G401.6 (cell line): ENCODE measurements around the gene CYTH3.
"Not testable (repeated sequence)": the region's sequence is repeated elsewhere in the genome, so short reads cannot be mapped to it uniquely, and the experiment has no call there.

ENCODE experiments used
- FAIRE-seq: peaks from 2 replicates; lab custom pipeline; 2012; peaks lifted over from hg19 to GRCh38; lab: Jason Lieb, UNC

CYTH3 gene, protein sequence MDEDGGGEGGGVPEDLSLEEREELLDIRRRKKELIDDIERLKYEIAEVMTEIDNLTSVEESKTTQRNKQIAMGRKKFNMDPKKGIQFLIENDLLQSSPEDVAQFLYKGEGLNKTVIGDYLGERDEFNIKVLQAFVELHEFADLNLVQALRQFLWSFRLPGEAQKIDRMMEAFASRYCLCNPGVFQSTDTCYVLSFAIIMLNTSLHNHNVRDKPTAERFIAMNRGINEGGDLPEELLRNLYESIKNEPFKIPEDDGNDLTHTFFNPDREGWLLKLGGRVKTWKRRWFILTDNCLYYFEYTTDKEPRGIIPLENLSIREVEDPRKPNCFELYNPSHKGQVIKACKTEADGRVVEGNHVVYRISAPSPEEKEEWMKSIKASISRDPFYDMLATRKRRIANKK

DNA sequence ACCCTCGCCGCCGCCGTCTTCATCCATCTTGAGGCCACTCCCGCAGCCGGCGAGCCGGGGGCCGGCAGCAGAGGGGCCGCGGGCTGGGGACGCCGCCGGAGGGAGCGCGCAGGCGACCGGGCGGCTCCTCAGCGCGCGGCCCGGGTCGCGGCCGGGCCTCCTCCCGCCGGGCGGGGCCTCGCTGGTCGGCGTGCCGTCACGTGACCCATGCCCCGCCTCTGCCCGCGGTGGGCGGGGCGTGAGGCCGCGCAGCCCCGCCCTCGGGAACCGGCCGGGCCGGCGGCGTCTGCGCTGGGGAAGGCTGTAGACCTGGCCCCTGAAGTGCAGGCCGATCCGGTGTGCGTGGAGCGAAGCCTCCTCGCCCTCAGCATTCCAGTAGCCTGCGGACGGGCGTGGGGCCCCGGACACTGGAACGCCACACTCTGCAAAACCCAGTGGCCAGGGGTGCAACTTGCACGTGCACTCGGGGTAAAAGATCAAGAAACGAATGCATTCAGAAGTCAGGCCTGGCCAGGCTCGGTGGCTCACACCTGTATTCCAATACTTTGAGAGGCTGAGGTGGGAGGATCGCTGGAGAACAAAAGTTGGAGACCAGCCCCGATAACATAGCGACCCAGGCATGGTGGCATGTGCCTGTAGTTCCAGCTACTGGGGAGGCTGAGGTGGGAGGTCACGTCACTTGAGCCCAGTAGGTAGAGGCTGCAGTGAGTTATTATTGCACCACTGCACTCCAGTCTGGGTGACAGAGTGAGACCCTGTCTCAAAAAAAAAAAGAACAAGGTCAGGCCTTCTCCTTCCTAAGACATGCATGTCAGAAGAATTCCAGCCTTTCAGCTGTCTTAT, at the start of gene CYTH3:
Gene CYTH3, minus strand, starts transcription at position 144 of the 843 bp plus-strand sequence. Its CDS starts 117 bp downstream, at position 27.
- no peak for FAIRE-seq

DNA sequence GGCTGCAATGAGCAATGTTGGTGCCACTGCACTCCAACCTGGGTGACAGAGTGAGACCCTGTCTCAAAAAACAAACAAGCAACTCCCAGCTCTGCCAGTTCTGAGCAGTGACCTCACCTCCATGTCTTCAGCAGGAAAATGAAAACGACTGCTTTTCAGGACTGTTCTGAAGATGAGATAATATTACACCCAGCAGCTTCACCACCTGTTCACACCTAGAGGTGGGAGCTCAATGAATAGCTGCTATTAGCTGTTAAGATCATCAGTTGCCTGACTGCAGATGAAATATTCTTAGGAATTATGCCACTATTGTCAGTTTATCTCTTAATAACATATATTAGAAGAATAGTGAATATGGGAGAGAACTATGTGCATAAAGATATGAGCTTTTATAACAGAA, 48.4 kb upstream of the CYTH3 start:
- FAIRE-seq: no peak

DNA sequence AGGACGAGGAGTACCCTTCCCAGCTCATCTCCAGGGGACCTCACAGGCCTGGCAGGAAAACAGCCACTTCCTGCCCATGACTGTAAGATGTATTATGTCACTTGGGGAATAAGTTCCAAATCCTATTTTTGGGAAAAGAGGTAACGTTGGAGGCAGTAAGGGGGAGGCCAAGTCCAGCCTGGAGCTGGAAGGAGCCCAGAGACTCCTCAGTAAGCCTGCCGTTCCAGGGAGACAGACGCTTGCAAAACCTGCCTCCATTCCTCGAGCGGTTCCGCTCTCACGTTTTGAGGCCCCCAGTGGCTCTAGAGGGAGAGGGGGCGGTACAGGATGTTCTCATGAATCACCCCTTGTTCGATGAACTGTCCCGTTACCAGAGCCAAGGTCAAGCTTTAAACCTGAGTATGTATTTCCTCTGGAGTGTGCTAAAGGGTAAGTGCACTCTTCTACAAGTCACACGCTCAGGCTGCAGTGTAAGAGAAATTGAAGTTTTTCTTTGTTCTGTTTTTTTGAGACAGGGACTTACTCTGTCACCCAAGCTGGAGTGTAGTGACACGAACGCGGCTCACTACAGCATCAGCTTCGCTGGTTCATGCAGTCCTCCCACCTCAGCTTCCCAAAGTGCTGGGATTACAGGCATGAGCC, 45.5 kb upstream of the CYTH3 start:
- no peak for FAIRE-seq

DNA sequence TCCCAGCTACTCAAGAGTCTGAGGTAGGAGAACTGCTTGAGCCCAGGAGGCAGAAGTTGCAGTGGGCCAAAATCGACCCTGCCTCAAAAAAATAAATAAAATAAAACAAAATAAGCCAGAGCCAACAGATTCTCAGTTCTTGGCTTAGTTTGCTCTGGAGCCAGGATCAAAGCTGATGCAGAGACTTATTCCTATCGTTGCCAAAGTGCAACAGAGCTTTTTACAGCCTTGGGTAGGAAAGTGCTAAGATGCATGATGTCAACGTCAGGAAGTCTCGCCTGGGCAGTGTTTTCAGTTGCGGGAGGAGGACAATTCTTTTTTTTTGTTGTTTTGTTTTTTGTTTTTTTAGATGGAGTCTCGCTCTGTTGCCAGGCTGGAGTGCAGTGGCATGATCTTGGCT, 43.8 kb upstream of the CYTH3 start:
- no peak for FAIRE-seq

DNA sequence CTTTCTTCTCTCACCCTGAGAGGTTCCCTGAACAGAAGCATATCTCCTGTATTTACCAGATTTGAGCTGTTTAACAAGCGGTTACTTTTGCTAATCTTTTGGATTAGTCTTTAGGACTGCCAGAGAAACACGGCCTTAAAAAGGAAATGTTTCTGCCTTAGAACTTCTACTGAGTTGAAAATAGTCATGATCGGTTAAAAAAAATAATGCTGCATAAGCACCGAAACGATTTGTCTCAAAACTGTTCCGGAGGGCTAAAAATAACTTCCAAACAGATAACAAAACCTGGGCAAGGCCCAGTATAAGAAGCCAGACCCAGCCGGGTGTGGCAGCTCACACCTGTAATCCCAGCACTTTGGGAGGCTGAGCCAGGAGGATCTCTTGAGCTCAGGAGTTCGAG, 43.3 kb upstream of the CYTH3 start:
- no peak for FAIRE-seq

DNA sequence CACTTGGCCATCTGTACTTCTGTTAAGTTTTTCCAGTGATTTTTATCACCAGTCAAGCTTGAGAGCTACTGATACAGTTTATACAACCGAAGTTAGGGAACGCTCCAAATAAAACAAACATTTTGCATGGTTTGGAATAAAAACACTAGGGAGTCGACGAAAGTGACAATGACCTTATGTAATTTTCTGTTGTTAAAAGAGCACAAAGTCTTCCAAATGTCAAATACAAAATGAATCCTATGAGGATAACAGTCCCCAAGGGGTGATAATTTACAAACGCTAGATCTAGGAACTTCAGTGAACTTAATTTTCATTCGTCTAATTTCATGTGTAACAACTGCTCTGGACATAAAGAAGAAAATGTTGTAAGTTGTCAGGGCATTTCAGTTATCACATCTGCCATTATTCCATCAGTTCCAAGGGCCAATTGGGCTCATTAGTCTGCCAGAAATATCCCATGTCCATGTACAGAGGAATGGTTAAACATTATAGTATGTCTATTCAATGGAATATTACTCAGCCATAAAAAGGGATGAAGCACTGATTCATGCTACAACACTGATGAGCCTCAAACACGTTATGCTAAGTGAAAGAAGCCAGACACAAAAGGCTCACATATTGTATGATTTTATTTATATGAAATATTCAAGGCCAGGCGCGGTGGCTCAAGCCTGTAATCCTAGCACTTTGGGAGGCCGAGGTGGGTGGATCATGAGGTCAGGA, 38.0 kb upstream of the CYTH3 start:
- no peak for FAIRE-seq

DNA sequence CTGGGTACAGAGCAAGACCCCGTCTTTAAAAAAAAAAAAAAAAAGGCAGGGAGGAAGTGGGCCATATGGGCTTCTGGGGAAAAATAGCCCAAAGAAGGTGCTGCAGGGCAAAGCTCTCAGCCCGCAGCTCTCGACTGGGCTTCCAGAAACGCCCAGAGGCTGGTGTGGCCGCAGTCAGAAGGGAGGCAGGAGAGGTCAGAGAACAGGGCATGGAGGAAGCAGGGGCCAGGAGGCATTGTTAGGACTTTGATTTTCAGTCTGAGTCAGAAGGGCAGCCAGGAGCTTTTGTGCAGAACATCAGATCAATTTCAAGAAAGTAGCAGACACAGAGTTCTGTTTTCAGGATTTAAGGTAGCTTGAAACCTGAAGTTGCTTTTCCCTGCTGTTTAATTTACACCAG, 35.3 kb upstream of the CYTH3 start:
- no peak for FAIRE-seq

DNA sequence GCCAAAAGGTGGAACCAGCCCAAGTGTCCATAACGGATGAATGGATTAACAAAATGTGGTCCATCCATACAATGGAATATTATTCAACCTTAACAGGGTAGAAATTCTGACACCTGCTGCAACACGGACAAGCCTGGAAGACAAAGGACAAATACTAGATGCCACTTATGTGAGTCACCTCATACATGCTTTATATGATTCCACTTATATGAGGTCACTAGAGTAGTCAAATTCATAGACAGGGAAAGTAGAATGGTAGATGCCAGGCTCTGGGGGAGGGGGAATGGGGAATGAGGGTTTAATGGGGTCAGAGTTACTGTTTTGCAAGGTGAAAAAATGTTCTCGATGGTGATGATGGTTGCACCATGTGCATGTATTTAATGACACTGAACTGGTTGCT, 34.0 kb upstream of the CYTH3 start:
- FAIRE-seq: no peak

DNA sequence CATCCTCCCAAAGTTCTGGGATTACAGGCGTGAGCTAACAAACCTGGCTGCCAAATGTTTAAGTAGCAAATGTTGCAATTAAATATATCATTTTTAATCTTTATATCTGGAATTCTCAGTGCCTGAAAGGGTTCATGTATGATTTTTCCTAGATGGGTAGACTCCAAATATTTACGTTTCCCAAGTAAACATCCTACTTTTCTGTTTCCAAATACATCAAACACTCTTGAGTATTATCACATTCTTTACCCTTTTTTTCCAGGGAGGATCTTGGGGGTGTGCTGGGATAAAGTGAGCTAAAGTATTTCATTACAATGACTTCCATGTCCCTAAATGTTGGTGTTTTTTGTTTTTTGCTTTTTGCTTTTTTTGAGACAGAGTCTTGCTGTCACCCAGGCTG, 32.9 kb upstream of the CYTH3 start:
- FAIRE-seq: no peak

DNA sequence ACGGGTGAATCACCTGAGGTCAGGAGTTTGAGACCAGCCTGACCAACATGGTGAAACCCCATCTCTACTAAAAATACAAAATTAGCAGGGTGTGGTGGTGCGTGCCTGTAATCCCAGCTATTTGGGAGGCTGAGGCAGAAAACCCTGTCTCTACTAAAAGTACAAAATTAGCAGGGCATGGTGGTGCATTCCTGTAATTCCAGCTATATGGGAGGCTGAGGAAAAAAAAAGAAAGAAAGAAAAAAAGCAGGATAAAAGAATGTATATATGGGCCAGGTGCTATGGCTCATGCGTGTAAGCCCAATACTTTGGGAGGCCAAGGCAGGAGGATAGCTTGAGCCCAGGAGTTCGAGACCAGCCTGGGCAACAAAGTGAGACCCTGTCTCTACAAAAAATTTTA, 29.0 kb upstream of the CYTH3 start:
- FAIRE-seq: not testable (repeated sequence)

DNA sequence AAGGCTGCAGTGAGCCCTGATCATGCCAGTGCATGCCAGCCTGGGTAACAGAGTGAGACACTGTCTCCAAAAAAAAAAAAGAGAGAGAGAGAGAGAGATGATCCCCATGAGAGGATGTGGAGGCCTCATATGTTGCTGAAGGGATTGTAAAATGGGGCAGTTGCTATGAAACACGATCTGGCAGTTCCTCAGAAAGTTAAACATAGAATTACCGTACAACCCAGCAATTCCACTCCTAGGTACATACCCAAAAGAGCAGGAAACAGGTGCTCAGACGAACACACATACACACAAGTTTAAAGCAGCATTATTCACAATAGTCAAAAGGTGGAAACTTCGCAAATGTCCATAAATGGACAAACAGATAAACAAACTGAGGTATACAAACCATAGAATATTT, 27.4 kb upstream of the CYTH3 start:
- FAIRE-seq: no peak

DNA sequence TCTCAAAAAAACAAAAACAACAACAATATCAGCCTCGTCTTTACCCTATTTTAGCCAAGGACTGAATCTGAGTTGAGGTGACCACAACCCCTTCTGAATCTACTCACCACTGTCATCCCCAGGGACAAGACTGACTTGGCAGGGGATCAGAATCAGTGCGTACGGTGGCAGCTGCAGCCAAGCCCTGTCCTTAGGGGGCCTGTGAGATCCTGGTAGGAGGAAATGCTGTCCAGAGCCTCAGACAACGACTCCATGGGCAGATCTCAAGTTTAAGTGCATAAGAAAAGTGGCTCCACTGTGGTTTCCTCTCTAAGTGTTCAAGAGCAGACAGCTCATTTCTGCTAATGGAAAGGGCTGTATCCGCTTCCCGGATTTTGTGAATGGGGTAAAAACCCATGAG, 22.4 kb upstream of the CYTH3 start:
- FAIRE-seq: no peak

DNA sequence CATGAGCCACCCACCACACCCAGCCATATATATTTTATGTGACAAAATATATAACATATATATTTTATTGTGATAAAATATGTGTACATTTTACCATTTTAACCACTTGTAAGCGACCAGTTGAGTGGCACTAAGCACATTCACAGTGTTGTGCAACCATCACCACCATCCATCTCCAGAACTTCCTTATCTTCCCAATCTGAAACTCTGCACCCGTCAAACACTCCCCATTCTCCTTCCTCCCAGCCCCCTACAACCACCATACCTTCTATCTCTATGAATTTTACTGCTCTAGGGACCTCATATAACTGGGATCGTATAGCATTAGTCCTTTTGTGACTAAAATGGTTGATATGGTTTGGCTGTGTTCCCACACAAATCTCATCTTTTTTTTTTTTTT, 20.8 kb upstream of the CYTH3 start:
- no peak for FAIRE-seq

DNA sequence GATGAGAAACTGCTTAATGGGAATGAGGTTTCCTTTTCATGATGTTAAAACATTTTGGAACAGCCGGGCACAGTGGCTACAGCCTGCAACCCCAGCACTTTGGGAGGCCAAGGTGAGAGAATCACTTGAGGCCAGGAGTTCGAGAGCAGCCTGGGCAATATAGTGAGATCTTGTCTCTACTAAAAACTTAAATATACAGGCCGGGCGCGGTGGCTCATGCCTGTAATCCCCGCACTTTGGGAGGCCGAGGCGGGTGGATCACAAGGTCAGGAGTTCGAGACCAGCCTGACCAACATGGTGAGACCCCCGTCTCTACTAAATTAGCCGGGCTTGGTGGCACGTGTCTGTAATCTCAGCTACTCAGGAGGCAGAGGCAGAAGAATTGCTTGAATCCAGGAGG, 19.5 kb upstream of the CYTH3 start:
- not testable (repeated sequence) for FAIRE-seq

DNA sequence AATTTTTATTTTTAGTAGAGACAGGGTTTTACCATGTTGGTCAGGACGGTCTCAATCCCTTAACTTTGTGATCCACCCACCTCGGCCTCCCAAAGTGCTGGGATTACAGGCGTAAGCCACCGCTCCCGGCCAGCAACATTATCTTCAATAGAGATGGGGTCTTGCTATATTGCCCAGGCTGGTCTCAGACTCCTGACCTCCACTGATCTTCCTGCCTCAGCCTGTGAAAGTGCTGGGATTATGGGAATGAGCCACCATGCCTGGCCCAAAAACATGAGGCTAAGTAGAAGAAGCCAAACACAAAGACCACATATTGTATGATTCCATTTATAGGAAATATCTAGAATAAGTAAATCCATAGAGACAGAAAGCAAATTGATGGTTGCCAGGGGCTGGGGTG, 19.1 kb upstream of the CYTH3 start:
- FAIRE-seq: no peak

DNA sequence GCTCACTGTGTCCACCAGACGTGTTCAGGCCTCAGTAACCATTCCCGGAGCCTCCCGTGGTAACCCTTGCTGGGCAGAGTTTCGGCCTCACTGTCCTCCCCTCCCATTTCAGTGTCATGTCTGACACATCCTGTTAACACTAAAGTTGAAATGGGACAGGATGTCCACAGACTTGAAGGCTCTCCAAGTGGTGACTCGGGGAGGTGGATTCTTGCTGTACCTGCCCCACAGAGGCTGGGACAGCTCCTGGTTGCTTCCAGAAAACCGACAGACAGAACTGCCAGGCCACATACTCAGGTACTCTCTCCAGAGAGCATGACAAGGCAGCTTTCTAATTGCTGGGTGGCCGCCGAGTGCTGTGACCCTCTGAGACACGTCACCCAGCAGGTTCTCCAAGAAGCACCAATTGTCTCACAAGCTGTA, 17.9 kb upstream of the CYTH3 start:
- FAIRE-seq: no peak

DNA sequence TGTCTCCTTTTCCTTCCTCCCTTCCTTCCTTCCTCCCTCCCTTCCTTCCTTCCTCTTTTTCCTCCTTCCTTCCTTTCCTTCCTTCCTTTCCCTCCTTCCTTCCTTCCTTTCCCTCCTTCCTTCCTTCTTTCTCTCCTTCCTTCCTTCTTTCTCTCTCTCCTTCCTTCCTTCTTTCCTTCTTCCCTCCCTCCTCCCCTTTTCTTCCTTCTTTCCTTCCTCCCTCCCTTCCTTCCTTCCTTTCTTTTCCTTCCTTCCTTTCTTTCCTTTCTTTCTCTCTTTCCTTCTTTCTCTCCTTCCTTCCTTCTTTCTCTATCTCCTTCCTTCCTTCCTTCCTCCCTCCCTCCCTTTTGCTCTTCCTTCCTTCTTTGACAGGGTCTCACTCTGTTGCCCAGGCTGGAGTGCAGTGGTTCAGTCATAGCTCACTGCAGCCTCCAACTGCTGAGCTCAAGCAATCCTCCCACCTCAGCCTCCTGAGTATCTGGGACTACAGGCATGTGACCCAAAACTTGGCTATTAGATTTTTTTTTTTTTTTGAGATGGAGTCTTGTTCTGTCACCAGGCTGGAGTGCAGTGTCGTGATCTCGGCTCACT, 15.9 kb upstream of the CYTH3 start:
- FAIRE-seq: no peak

DNA sequence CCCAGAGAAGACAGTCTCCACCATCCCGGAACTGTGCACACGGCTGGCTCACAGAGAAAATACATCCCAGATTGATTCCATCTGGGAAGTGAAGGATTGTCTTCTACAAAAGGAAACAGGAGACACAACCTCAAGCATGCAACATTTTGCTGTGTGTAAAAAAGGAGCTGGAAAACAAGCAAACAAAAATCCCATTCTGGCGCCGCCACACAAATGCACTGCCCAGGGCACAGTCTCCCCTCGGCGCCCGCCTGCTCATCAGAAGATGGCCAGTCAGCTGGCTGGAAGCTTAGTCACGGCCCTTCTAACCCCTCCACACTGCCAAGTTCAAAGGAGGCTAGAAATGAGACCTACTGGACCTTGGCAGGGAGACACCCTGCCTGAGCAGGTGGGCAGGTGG, 14.1 kb upstream of the CYTH3 start:
- FAIRE-seq: no peak

DNA sequence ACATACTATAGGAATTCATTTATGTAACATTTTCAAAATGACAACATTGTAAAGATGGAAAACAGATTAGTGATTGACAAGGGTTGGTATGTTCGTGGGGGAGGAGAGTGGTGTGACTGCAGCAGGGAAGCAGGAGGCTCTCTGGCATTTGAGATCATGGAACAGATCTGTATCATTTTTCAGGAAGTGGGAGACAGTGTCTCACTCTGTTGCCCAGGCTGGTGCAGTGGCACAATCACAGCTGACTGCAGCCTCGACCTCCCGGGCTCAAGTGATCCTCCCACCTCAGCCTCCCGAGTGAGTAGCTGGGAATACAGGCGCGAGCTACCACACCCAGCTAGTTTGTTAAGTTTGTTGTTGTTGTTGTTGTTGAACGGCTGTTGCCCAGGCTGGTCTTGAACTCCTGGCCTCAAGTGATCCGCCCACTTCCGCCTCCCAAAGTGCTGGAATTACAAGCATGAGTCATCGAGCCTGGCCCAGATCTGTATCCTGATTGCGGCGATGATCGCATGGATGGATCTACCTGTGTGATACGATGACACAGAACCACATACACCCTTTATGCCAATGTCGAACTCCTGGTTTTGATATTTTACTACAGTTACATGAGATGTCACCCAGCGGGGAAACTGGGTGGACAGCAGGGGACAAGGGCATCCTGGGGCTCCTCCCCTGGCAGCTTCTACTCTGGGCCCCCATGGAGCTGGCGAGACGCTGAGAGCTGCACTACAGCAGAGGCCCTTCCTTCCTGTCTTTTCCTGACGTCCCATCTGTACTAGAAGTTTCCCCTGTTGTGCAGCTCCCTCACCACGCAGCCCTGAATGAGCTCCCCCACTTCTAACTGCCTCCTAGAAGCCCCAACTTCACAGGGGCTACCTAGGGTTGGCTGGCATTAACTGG, 12.3 kb upstream of the CYTH3 start:
- FAIRE-seq: no peak

DNA sequence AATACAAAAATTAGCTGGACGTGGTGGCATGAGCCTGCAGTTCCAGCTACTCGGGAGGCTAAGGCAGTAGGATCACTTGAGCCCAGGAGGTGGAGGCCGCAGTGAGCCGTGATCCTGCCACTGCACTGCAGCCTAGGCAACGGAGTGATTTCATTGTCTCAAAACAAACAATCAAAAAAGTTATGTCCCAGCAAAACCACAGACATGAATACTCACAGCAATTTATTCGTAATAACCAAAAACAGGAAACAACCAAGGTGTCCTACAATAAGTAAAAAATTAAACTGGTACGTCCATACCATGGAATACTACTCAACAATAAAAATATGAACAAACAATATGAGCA, 11.6 kb upstream of the CYTH3 start:
- no peak for FAIRE-seq
